GM15510 (cell line): ENCODE results near the gene DPP6.

Source experiments
- POLR2A ChIP-seq: IDR thresholded peaks from 3 replicates; pipeline ENCODE4 v1.6.1; 2011; ENCODE audit warnings: borderline replicate concordance; ENCODE audit not compliant: insufficient read length; ENCODE audit errors: extremely low read depth

DPP6 gene

GRCh38 chr7:154652564-154652963 lies 600.4 kb downstream of the DPP6 start:
- no peak for TF ChIP-seq POLR2A

GRCh38 chr7:154653281-154653680 lies 601.1 kb downstream of the DPP6 start:
- no peak for TF ChIP-seq POLR2A

GRCh38 chr7:154656618-154657017 lies 604.4 kb downstream of the DPP6 start:
- no peak for TF ChIP-seq POLR2A

GRCh38 chr7:154666768-154667167 lies 614.6 kb downstream of the DPP6 start:
- no peak for TF ChIP-seq POLR2A

- no peak for TF ChIP-seq POLR2A
Measured at GRCh38 chr7:154672659-154673415, 620.6 kb downstream of the DPP6 start.

- TF ChIP-seq POLR2A, result no peak
Measured at GRCh38 chr7:154674191-154674590, 622.0 kb downstream of the DPP6 start.

GRCh38 chr7:154675560-154675959 lies 623.4 kb downstream of the DPP6 start:
- no peak for TF ChIP-seq POLR2A

GRCh38 chr7:154676422-154677073 lies 624.4 kb downstream of the DPP6 start:
- no peak for TF ChIP-seq POLR2A

GRCh38 chr7:154677454-154677853 lies 625.3 kb downstream of the DPP6 start:
- no peak for TF ChIP-seq POLR2A

GRCh38 chr7:154679379-154680053 lies 627.3 kb downstream of the DPP6 start:
- no peak for TF ChIP-seq POLR2A

GRCh38 chr7:154680894-154681659 lies 628.9 kb downstream of the DPP6 start:
- no peak for TF ChIP-seq POLR2A

- no peak for TF ChIP-seq POLR2A
Measured at GRCh38 chr7:154682003-154682402, 629.8 kb downstream of the DPP6 start.

GRCh38 chr7:154684666-154685563 lies 632.7 kb downstream of the DPP6 start:
- TF ChIP-seq POLR2A, result no peak

- no peak for TF ChIP-seq POLR2A
Measured at GRCh38 chr7:154685564-154685901, 633.3 kb downstream of the DPP6 start.

GRCh38 chr7:154686305-154686704 lies 634.1 kb downstream of the DPP6 start:
- TF ChIP-seq POLR2A, result no peak

GRCh38 chr7:154688952-154689351 lies 636.8 kb downstream of the DPP6 start:
- no peak for TF ChIP-seq POLR2A
